Endothelial cell of umbilical vein (primary cell): ENCODE measurements around the gene STXBP5L. TPM values are rescaled to one million over a fixed set of nuclear protein-coding genes. Genes with fewer than 3 reads are reported as not detected.
"Not testable (repeated sequence)": the region's sequence is repeated elsewhere in the genome, so short reads cannot be mapped to it uniquely, and the experiment has no call there.

Experiments
- BruUV-seq: library from RNA; stranded (reverse); fragments of 400-500 nt; replicated peaks from 2 replicates; lab custom pipeline; 2021; lab: Mats Ljungman, UMichigan
- CTCF ChIA-PET: fragments of 300-600, 350-600 bp; sonication (Branson Sonifier 250); formaldehyde crosslinking; loops from one replicate; lab custom pipeline; 2021; ENCODE audit warnings: antibody characterized with exemption, inconsistent platforms; lab: Charles Lee
- POLR2A ChIA-PET: fragments of 300-600, 350-600 bp; sonication (Branson Sonifier 250); formaldehyde crosslinking; loops from one replicate; lab custom pipeline; 2021; ENCODE audit warnings: antibody characterized with exemption, inconsistent platforms; lab: Charles Lee
- DNase-seq: peaks from one replicate; pipeline ENCODE4 v3.0.0-alpha.2; 2011; ENCODE audit warnings: low read depth, low spot score
- FAIRE-seq: peaks from 2 replicates; lab custom pipeline; 2011; peaks lifted over from hg19 to GRCh38; lab: Jason Lieb, UNC
- H2AFZ ChIP-seq: 2 replicates; pipeline ENCODE4 v1.6.0; 2012; ENCODE audit warnings: low read depth, low read length, control low read depth, inconsistent platforms
- H3K27ac ChIP-seq: 2 replicates; pipeline ENCODE4 v1.5.1; 2011; ENCODE audit warnings: low read depth, mild to moderate bottlenecking, control low read depth, low read length, moderate library complexity; ENCODE audit not compliant: insufficient read depth
- H3K27me3 ChIP-seq, 2 experiments: 2 replicates each; pipeline versions ENCODE4 v1.6.0 to v1.6.1; 2011; ENCODE audit warnings: low read length in 2 of 2, mixed read lengths in 1 of 2; ENCODE audit not compliant: control insufficient read depth in 2 of 2, insufficient read depth in 2 of 2
- H3K36me3 ChIP-seq, 2 experiments: 2 replicates in 1 of 2; 3 replicates in 1 of 2; pipeline ENCODE4 v1.5.1; 2011; ENCODE audit warnings: low read length in 2 of 2, mild to moderate bottlenecking in 1 of 2, moderate library complexity in 1 of 2; ENCODE audit not compliant: control insufficient read depth in 2 of 2, insufficient read depth in 2 of 2; ENCODE audit errors: extremely low read depth in 1 of 2
- H3K4me1 ChIP-seq: 3 replicates; pipeline ENCODE4 v1.5.1; 2011; ENCODE audit warnings: mild to moderate bottlenecking, low read length; ENCODE audit not compliant: control insufficient read depth, insufficient read depth; ENCODE audit errors: extremely low read depth
- H3K4me2 ChIP-seq: 2 replicates; pipeline ENCODE4 v1.6.1; 2011; ENCODE audit warnings: low read length, control low read depth, mixed read lengths; ENCODE audit not compliant: insufficient read depth
- H3K4me3 ChIP-seq, 3 experiments: fragments of 200-600 bp in 1 of 3; sonication (generic), shearing (Covaris generic) in 1 of 3; replicated peaks in 1 of 3; 2 replicates each; pipeline ENCODE4 v1.5.1; 2011 to 2016; ENCODE audit warnings: control low read depth in 3 of 3, low read length in 3 of 3, mild to moderate bottlenecking in 2 of 3, inconsistent platforms in 1 of 3, low read depth in 1 of 3, moderate library complexity in 1 of 3; ENCODE audit not compliant: insufficient read depth in 1 of 3
- H3K79me2 ChIP-seq: 2 replicates; pipeline ENCODE4 v1.6.0; 2012; ENCODE audit warnings: low read length, inconsistent platforms; ENCODE audit not compliant: control insufficient read depth, insufficient read depth
- H3K9ac ChIP-seq: replicated peaks from 2 replicates; pipeline ENCODE3; 2011; ENCODE audit warnings: low read length, control low read depth; ENCODE audit not compliant: insufficient read depth; ENCODE audit errors: extremely low read depth
- H3K9me1 ChIP-seq: replicated peaks from 3 replicates; pipeline ENCODE4 v1.6.0; 2011; ENCODE audit warnings: mild to moderate bottlenecking, low read length; ENCODE audit not compliant: control insufficient read depth, insufficient read depth; ENCODE audit errors: extremely low read depth
- H3K9me3 ChIP-seq: replicated peaks from 2 replicates; pipeline ENCODE4 v1.5.1; 2012; ENCODE audit warnings: low read length, inconsistent platforms; ENCODE audit not compliant: control insufficient read depth, insufficient read depth
- H4K20me1 ChIP-seq: replicated peaks from 2 replicates; pipeline ENCODE3; 2011; ENCODE audit warnings: mild to moderate bottlenecking, low read length; ENCODE audit not compliant: control insufficient read depth, insufficient read depth; ENCODE audit errors: extremely low read depth
- CTCF ChIP-seq, 2 donors: IDR thresholded peaks; 1 replicate in 1 of 2; 2 replicates in 1 of 2; pipeline ENCODE4 v1.5.1; 2011; ENCODE audit warnings: low read length in 2 of 2, mild to moderate bottlenecking in 2 of 2, moderate library complexity in 2 of 2, control low read depth in 1 of 2, inconsistent platforms in 1 of 2, low read depth in 1 of 2; ENCODE audit not compliant: insufficient read depth in 1 of 2; ENCODE audit errors: extremely low read depth in 1 of 2
- EZH2 ChIP-seq: IDR thresholded peaks from 2 replicates; pipeline ENCODE4 v1.6.1; 2012; ENCODE audit warnings: borderline replicate concordance, low read depth, mild to moderate bottlenecking, moderate library complexity, low read length, inconsistent platforms; ENCODE audit not compliant: severe bottlenecking
- FOS ChIP-seq: IDR thresholded peaks from 2 replicates; pipeline ENCODE4 v1.6.1; 2011; ENCODE audit warnings: mild to moderate bottlenecking, low read length, moderate library complexity, borderline replicate concordance; ENCODE audit not compliant: insufficient read depth
- GATA2 ChIP-seq: IDR thresholded peaks from 2 replicates; pipeline ENCODE4 v1.7.0; 2011; ENCODE audit warnings: low read depth, mild to moderate bottlenecking, moderate library complexity, mixed read lengths, low read length; ENCODE audit not compliant: insufficient read length, insufficient read depth
- JUN ChIP-seq: IDR thresholded peaks from 2 replicates; pipeline ENCODE4 v1.6.1; 2011; ENCODE audit warnings: borderline replicate concordance, low read depth; ENCODE audit not compliant: insufficient read length, insufficient read depth
- MAX ChIP-seq: IDR thresholded peaks from 2 replicates; pipeline ENCODE4 v1.6.1; 2011; ENCODE audit not compliant: insufficient read depth, insufficient read length
- MYC ChIP-seq: IDR thresholded peaks from one replicate; pipeline ENCODE4 v1.6.1; 2011; ENCODE audit warnings: mild to moderate bottlenecking, low read depth, low read length
- POLR2A ChIP-seq: IDR thresholded peaks from 2 replicates; pipeline ENCODE4 v1.6.1; 2012; ENCODE audit warnings: low read depth, mild to moderate bottlenecking, control low read depth, low read length
- POLR2AphosphoS5 ChIP-seq: IDR thresholded peaks from 2 replicates; pipeline ENCODE4 v1.6.1; 2012; ENCODE audit warnings: low read depth, mild to moderate bottlenecking, control low read depth, low read length, moderate library complexity; ENCODE audit not compliant: insufficient read depth
- dilution Hi-C: fragments of 300-500 bp; cut with MboI; formaldehyde crosslinking; loops from one replicate; pipeline ENCODE4 v1.15.0; 2019; ENCODE audit warnings: low sequenced_read_pairs; ENCODE audit not compliant: extremely low pct_ligation_motif_present
- intact Hi-C: fragments of 100-400 bp; cut with micrococcal nuclease; formaldehyde crosslinking; loops from one replicate; pipeline ENCODE4 v1.10.0; 2022
- polyA plus RNA-seq, 4 experiments: library from polyadenylated mRNA; depleted of rRNA in 3 of 4; stranded (reverse) in 3 of 4; unstranded in 1 of 4; fragments of >200 nt; gene quantifications; 2 replicates each; pipeline versions ENCODE4 v1.2.1 to v1.2.3, GENCODE V29; 2011 to 2012; ENCODE audit warnings: missing spikeins in 1 of 4
- total RNA-seq: library from RNA; stranded (reverse); gene quantifications from 2 replicates; pipeline ENCODE4 v1.2.3, GENCODE V29; 2021

STXBP5L gene
- total and polyA plus RNA-seq, 2 donors (not counting 3 experiments of a cell fraction or from before 2014, with no cell fraction given): not detected

GRCh38 chr3:120894316-120895057, 13.5 kb upstream of the STXBP5L start:
- Histone ChIP-seq H3K4me1 (no peaks in the 10 kb centered on the region), H3K4me2 (no peak overlapping the region), H3K27ac (no peak overlapping the region), H3K36me3 (no peaks in the 10 kb centered on the region), H2AFZ (no peak overlapping the region), H4K20me1 (no peaks in the 10 kb centered on the region), H3K79me2 (no peaks in the 10 kb centered on the region), H3K9me3 (no peaks in the 10 kb centered on the region), H3K9me1 (no peaks in the 10 kb centered on the region), H3K4me3 (no peak overlapping the region), H3K9ac (no peak overlapping the region), H3K27me3 (peaks cover 2 to 8% of the 10 kb centered on the region in 2 experiments)
- DNase-seq (peak; percentile 48), FAIRE-seq (no peak)
- dilution Hi-C loops: no loop called here
- ChIA-PET CTCF (interaction anchor here (1.5 kb wide), 1 partner anchor 9 kb away, joined by 5 read pairs; no protein-coding TSS in a partner anchor), POLR2A (no interaction called here)
- BruUV-seq: no TSS peak
- intact Hi-C loops: no loop called here
- TF ChIP-seq POLR2A: no peak
- TF ChIP-seq POLR2AphosphoS5: no peak
- TF ChIP-seq MYC: no peak
- TF ChIP-seq FOS: no peak
- no peak for TF ChIP-seq MAX
- TF ChIP-seq GATA2: no peak
- no peak for TF ChIP-seq JUN
- TF ChIP-seq CTCF (IDR thresholded peaks at IDR 0.05; ENCODE audit: extremely low read depth in 1 of 2, insufficient read depth in 1 of 2, low read depth in 1 of 2, low read length in 2 of 2): no peak
- TF ChIP-seq EZH2: no peak

- CTCF ChIA-PET, dilution Hi-C loops, H3K4me2 ChIP-seq, H3K9ac ChIP-seq, BruUV-seq, H3K36me3 ChIP-seq, DNase-seq, H3K79me2 ChIP-seq, H2AFZ ChIP-seq, H3K27me3 ChIP-seq, H4K20me1 ChIP-seq, FAIRE-seq, H3K9me1 ChIP-seq, H3K4me3 ChIP-seq, POLR2A ChIA-PET, H3K9me3 ChIP-seq, intact Hi-C loops, H3K4me1 ChIP-seq, H3K27ac ChIP-seq: not testable (repeated sequence)
Measured at GRCh38 chr3:120901716-120902115, 6.3 kb upstream of the STXBP5L start.
